PC-3 (cell line): ENCODE results near the gene TUBA3C. TPM values are rescaled to one million over a fixed set of nuclear protein-coding genes. Genes with fewer than 3 reads are reported as not detected.
"Not testable (repeated sequence)": the region's sequence is repeated elsewhere in the genome, so short reads cannot be mapped to it uniquely, and the experiment has no call there.

ENCODE experiments used
- ATAC-seq: fragments of 200-7000 bp; cut with Tn5 transposase; 2 replicates; pipeline ENCODE4 v1.9.1; 2020; ENCODE audit warnings: mild to moderate bottlenecking, moderate library complexity
- BruUV-seq: library from RNA; stranded (reverse); fragments of 400-500 nt; replicated peaks from 2 replicates; lab custom pipeline; 2021; lab: Mats Ljungman, UMichigan
- CTCF ChIA-PET: fragments of 300-600 bp; sonication (Branson Sonifier 250); formaldehyde crosslinking; loops from one replicate; lab custom pipeline; 2022; ENCODE audit warnings: antibody characterized with exemption; lab: Charles Lee
- POLR2A ChIA-PET: fragments of 300-600 bp; sonication (Branson Sonifier 250); formaldehyde crosslinking; loops from one replicate; lab custom pipeline; 2022; ENCODE audit warnings: antibody characterized with exemption; ENCODE audit not compliant: unreplicated experiment; lab: Charles Lee
- DNase-seq: peaks from one replicate; pipeline ENCODE4 v3.0.0-alpha.2; 2015
- H2AFZ ChIP-seq: fragments of 300-600 bp; sonication (generic); 2 replicates; pipeline ENCODE4 v1.6.0; 2016; ENCODE audit warnings: antibody characterized with exemption, low read length
- H3F3A ChIP-seq: fragments of 300-600 bp; sonication (generic); one replicate; pipeline ENCODE4 v1.6.0; 2017; ENCODE audit warnings: antibody characterized with exemption, low read length, control low read depth, mild to moderate bottlenecking; ENCODE audit not compliant: unreplicated experiment
- H3K27ac ChIP-seq: fragments of 300-600 bp; sonication (generic); 2 replicates; pipeline ENCODE4 v1.5.1; 2016; ENCODE audit warnings: mild to moderate bottlenecking, low read length
- H3K27me3 ChIP-seq: fragments of 300-600 bp; sonication (generic); 2 replicates; pipeline ENCODE4 v1.6.1; 2016; ENCODE audit warnings: low read length, mixed read lengths
- H3K36me3 ChIP-seq: fragments of 300-600 bp; sonication (generic); 2 replicates; pipeline ENCODE4 v1.6.1; 2016; ENCODE audit warnings: low read depth, mixed run types, low read length, mixed read lengths
- H3K4me1 ChIP-seq: fragments of 300-600 bp; sonication (generic); 2 replicates; pipeline ENCODE4 v1.5.1; 2016; ENCODE audit warnings: low read length; ENCODE audit not compliant: insufficient read depth
- H3K4me2 ChIP-seq: fragments of 300-600 bp; sonication (generic); 2 replicates; pipeline ENCODE4 v1.6.0; 2016; ENCODE audit warnings: low read length
- H3K4me3 ChIP-seq: fragments of 300-600 bp; sonication (generic); 2 replicates; pipeline ENCODE4 v1.5.1; 2016; ENCODE audit warnings: mild to moderate bottlenecking, low read length, mixed read lengths
- H3K79me2 ChIP-seq: fragments of 300-600 bp; sonication (generic); 2 replicates; pipeline ENCODE4 v1.6.1; 2017; ENCODE audit warnings: low read length, mixed read lengths
- H3K9ac ChIP-seq: fragments of 300-600 bp; sonication (generic); 2 replicates; pipeline ENCODE4 v1.6.0; 2016; ENCODE audit warnings: mild to moderate bottlenecking, low read length
- H3K9me2 ChIP-seq: fragments of 300-600 bp; sonication (generic); replicated peaks from 2 replicates; pipeline ENCODE4 v1.6.1; 2016; ENCODE audit warnings: mixed run types, low read length, mixed read lengths
- H3K9me3 ChIP-seq: fragments of 300-600 bp; sonication (generic); 2 replicates; pipeline ENCODE4 v1.6.1; 2016; ENCODE audit warnings: low read length, mixed read lengths
- H4K20me1 ChIP-seq: fragments of 300-600 bp; sonication (generic); 2 replicates; pipeline ENCODE4 v1.6.1; 2016; ENCODE audit warnings: low read length, mixed read lengths
- EZH2 ChIP-seq: fragments of 300-600 bp; sonication (generic); IDR thresholded peaks from one replicate; pipeline ENCODE4 v1.6.1; 2017; ENCODE audit warnings: antibody characterized with exemption, mild to moderate bottlenecking, low read length; ENCODE audit not compliant: unreplicated experiment
- EZH2phosphoT487 ChIP-seq: fragments of 300-600 bp; sonication (generic); IDR thresholded peaks from 2 replicates; pipeline ENCODE4 v1.6.1; 2018; ENCODE audit warnings: mild to moderate bottlenecking, antibody characterized with exemption, low read length, borderline replicate concordance
- intact Hi-C: fragments of 100-400 bp; cut with micrococcal nuclease; formaldehyde crosslinking; loops from 2 replicates; pipeline ENCODE4 v1.9.0; 2023
- total RNA-seq: library from RNA; depleted of rRNA; stranded (reverse); fragments of >200 nt; gene quantifications from 2 replicates; pipeline ENCODE4 v1.2.3, GENCODE V29; 2014
- TF ChIP-seq, protein P1 (sequence below): fragments of 300-600 bp; sonication (generic); conservative IDR thresholded peaks from 2 replicates; pipeline ENCODE4 v1.5.1; 2017; ENCODE audit warnings: antibody characterized with exemption, low read depth, mild to moderate bottlenecking, low read length

The TUBA3C gene
- total RNA-seq, 1 experiment from 2014 or later = not detected

DNA sequence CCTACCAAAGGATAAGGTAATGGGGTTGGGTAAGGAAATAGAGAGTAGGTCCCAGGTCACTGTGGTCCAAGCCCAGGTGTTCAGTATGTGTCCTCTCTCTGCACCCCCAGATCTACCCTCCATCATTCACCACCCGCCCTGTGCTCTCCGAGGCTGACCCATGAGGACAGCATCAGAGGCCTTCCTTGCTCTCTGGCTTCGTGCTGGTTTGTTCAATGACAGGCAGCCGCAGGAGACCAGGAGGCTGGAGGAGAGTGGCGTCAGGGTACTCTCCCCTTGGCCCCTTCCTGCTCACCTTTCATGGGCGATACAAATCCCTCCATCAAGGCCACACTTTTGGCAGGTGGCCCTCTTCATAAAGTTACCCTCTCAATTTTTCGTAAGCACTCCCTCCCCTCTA, 1.7 kb downstream of the TUBA3C start:
- H3K27ac ChIP-seq = no peak overlapping the region
- H3K4me3 ChIP-seq = no peak overlapping the region
- ATAC-seq = no peak
- H3K9ac ChIP-seq = no peak overlapping the region
- no peaks in the 10 kb centered on the region for H3F3A ChIP-seq
- no peaks in the 10 kb centered on the region for H3K4me1 ChIP-seq
- H3K9me2 ChIP-seq = no peaks in the 10 kb centered on the region
- no peaks in the 10 kb centered on the region for H3K79me2 ChIP-seq
- TF ChIP-seq, protein P1, sequence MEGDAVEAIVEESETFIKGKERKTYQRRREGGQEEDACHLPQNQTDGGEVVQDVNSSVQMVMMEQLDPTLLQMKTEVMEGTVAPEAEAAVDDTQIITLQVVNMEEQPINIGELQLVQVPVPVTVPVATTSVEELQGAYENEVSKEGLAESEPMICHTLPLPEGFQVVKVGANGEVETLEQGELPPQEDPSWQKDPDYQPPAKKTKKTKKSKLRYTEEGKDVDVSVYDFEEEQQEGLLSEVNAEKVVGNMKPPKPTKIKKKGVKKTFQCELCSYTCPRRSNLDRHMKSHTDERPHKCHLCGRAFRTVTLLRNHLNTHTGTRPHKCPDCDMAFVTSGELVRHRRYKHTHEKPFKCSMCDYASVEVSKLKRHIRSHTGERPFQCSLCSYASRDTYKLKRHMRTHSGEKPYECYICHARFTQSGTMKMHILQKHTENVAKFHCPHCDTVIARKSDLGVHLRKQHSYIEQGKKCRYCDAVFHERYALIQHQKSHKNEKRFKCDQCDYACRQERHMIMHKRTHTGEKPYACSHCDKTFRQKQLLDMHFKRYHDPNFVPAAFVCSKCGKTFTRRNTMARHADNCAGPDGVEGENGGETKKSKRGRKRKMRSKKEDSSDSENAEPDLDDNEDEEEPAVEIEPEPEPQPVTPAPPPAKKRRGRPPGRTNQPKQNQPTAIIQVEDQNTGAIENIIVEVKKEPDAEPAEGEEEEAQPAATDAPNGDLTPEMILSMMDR = no peak
- TF ChIP-seq EZH2phosphoT487 = no peak
- TF ChIP-seq EZH2 = no peak
- POLR2A ChIA-PET = no interaction called here
- no peak overlapping the region for H3K4me2 ChIP-seq
- no peak overlapping the region for H2AFZ ChIP-seq
- H3K36me3 ChIP-seq = no peaks in the 10 kb centered on the region
- H3K27me3 ChIP-seq = no peaks in the 10 kb centered on the region
- intact Hi-C loops = no loop called here
- H4K20me1 ChIP-seq = no peaks in the 10 kb centered on the region
- CTCF ChIA-PET = no interaction called here
- no peaks in the 10 kb centered on the region for H3K9me3 ChIP-seq
- BruUV-seq = no TSS peak
- DNase-seq = no peak

DNA sequence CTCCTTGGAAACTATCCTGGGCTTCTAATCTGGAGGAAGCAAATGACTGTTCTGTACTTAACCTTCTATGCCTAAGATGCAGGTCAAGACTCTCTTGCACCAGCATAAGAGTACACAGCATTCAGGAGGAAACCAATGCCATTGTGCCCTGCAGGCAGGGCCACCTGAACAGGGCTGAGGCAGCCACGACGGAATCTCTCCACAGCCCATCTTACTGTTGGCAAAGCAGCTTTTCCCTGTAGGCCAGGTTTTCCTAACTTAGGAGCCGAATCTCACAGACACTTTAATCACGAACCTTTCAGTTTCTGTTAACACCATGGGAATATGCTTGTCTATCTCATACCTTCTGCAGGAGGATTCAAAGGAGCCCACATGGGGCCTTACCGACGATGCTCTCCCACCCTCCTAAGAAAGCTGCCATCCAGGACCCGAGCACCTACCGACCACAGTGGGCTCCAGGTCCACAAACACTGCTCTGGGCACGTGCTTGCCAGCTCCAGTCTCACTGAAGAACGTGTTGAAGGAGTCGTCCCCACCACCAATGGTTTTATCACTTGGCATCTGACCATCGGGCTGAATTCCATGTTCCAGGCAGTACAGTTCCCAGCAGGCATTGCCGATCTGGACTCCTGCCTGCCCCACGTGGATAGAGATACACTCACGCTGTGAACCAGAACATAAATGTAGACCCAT, 2.6 kb downstream of the TUBA3C start:
- TF ChIP-seq, protein P1 = no peak
- Histone ChIP-seq H2AFZ (no peak overlapping the region), H3K36me3 (no peaks in the 10 kb centered on the region), H3F3A (no peaks in the 10 kb centered on the region), H3K4me3 (no peak overlapping the region), H4K20me1 (no peaks in the 10 kb centered on the region), H3K9me3 (no peaks in the 10 kb centered on the region), H3K79me2 (no peaks in the 10 kb centered on the region), H3K27ac (no peak overlapping the region), H3K9ac (no peak overlapping the region), H3K9me2 (no peaks in the 10 kb centered on the region), H3K27me3 (no peaks in the 10 kb centered on the region), H3K4me2 (no peak overlapping the region), H3K4me1 (no peaks in the 10 kb centered on the region)
- intact Hi-C loops = no loop called here
- ATAC-seq (no peak), DNase-seq (no peak)
- POLR2A ChIA-PET = no interaction called here
- CTCF ChIA-PET = no interaction called here
- BruUV-seq = no TSS peak

DNA sequence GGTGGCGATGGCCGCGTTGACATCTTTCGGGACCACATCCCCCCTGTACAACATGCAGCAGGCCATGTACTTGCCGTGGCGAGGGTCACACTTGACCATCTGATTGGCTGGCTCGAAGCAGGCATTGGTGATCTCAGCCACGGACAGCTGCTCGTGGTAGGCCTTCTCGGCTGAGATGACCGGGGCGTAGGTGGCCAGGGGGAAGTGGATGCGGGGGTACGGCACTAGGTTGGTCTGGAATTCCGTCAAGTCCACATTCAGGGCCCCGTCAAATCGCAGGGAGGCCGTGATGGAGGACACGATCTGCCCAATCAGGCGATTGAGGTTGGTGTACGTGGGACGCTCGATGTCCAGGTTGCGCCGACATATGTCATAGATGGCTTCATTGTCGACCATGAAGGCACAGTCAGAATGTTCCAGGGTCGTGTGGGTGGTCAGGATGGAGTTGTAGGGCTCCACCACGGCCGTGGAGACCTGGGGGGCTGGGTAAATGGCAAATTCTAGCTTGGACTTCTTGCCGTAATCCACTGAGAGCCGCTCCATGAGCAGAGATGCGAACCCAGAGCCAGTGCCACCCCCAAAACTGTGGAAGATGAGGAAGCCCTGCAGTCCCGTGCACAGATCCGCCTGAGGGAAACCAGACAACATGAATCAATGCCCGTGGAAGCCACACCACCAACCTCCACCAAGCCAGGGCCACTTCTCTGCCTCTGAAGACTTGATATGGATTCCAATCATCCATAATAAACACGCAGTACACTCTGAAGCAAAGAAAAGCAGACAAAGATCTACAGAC, 4.4 kb downstream of the TUBA3C start:
- CTCF ChIA-PET, H3K27me3 ChIP-seq: not testable (repeated sequence)

More for the DNA sequence above, 4.4 kb downstream of the TUBA3C start:
- H3K9ac ChIP-seq, H2AFZ ChIP-seq, H3K9me2 ChIP-seq, H3K4me3 ChIP-seq, ATAC-seq, H3K36me3 ChIP-seq, H4K20me1 ChIP-seq, H3K27ac ChIP-seq, BruUV-seq, H3K79me2 ChIP-seq, H3K9me3 ChIP-seq, intact Hi-C loops, H3K4me1 ChIP-seq, POLR2A ChIA-PET, DNase-seq, H3F3A ChIP-seq, H3K4me2 ChIP-seq: not testable (repeated sequence)
